ENCODE results near the gene ATIC.

The ATIC gene

GRCh38 chr2:215378045-215378444 lies 66.2 kb downstream of the ATIC start:
- DNase-seq = no peak

GRCh38 chr2:215379039-215379438 lies 67.2 kb downstream of the ATIC start:
- no peak for DNase-seq

GRCh38 chr2:215379948-215380347 lies 68.1 kb downstream of the ATIC start:
- DNase-seq = no peak

- DNase-seq = no peak
Observed at GRCh38 chr2:215380699-215381098, 68.8 kb downstream of the ATIC start.

DNA sequence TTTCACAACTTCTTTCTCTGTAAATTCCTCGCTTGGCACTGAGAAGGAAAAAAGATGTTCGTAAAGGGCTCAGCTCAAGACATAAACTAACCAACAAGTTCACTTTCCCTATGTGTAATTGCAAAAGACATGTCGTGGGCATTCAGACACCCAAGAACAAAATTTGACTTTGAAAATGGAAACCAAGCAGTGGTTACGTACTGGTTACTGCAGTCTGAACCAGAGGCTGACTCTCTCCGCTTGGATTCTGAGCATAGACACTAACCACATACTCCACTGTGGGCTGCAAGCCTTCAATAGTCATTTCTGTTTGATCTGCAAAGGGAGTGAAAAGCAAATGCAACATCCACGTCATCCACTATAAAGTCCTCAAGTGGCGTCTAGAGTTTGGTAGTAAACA lies 70.2 kb downstream of the ATIC start:
- no peak for DNase-seq

GRCh38 chr2:215382480-215382879 lies 70.6 kb downstream of the ATIC start:
- DNase-seq = no peak

DNA sequence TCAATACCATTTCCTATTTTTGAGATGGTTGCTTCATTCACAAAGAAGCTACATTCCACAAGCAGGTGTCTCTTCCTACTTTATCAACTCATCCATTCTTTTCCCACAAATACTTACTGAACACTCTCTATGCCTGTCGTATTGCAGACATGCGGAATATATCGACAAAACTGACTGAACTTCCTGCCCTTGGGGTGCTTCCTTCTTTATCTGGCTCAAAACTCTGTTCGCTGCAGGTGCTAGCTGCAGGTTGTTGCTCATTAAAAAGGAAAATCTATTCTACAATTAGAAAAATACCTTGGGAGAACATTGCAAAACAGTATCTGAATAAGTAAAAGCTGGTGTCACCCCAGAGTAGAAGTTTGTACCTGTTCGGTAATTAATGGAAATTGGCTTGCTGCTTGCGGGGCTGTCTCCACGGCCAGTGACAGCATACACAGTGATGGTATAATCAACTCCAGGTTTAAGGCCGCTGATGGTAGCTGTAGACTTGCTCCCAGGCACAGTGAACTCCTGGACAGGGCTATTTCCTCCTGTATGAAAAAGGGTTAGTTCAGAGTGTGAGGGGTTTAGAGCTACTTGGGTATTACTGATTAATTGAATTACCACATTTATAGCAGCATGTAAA lies 71.9 kb downstream of the ATIC start:
- DNase-seq = no peak

- DNase-seq = no peak
Observed at GRCh38 chr2:215384710-215385109, 72.9 kb downstream of the ATIC start.

GRCh38 chr2:215386566-215386965 lies 74.7 kb downstream of the ATIC start:
- DNase-seq = no peak

DNA sequence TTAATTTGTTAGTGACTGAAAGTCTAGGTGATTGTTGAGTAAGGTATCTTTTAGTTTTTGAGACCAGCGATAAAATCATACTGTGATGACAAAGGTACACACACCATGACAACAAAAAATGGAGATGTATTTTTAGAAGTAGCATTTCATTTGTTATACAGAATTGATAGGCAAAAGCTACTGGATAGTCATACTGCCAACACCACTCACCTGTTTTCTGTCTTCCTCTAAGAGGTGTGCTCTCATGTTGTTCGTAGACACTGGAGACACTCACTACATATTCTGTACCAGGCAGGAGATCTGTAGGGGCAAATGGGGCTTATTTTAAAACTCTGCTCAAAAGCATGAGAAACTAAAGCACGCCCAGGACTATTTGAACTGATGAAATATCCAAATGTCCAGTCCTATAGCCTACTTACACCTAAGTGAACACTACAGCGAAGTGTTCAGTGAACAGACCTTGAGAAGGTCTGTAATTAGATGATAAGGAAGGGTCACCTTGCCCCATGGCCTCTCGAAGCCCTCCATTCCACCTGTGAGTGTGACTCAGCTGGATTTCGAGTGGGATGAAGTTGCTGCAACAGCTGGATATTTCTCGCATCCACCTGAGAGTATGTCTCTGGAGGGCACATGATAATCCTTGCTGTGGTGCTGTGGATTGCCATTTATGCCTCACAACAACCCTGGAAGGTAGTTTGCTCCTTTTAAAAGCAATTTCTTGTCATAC lies 76.3 kb downstream of the ATIC start:
- no peak for DNase-seq

GRCh38 chr2:215390550-215390913 lies 78.7 kb downstream of the ATIC start:
- DNase-seq = no peak

DNA sequence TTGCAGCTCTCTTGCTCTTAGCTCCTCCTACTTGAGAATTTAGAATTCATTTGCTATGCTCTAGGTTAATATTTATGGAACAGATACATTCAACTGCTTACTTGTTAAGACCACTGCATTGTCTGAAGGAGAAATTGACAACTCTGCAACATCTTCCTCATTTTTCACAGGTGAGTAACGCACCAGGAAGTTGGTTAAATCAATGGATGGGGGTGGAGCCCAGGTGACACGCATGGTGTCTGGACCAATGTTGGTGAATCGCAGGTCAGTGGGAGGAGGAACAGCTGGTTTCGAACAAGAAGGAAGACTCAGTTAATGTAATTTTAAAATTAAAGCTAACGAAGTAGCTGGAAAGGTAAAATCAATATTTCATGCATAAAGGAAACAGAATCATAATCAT lies 79.7 kb downstream of the ATIC start:
- no peak for DNase-seq

DNA sequence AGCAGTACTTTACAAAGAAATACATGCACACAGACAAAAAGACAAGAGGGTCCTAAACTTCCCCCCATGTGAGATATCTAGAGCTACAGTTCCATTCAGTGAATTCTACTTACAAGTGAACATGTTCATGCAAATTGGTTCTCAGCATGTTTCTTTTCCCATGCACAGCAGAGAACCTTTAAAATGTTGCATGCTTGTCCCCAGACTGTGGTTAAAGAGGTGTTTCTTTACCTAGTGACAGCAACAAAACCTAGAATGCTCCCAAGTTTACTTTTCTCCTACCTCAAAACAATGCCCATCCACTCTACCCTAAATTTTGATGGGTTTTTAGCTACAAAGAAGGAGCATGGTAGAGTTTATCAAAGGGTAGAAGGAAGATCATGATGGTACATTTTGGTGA lies 80.3 kb downstream of the ATIC start:
- no peak for DNase-seq

- no peak for DNase-seq
Observed at GRCh38 chr2:215392687-215393270, 80.9 kb downstream of the ATIC start.

DNA sequence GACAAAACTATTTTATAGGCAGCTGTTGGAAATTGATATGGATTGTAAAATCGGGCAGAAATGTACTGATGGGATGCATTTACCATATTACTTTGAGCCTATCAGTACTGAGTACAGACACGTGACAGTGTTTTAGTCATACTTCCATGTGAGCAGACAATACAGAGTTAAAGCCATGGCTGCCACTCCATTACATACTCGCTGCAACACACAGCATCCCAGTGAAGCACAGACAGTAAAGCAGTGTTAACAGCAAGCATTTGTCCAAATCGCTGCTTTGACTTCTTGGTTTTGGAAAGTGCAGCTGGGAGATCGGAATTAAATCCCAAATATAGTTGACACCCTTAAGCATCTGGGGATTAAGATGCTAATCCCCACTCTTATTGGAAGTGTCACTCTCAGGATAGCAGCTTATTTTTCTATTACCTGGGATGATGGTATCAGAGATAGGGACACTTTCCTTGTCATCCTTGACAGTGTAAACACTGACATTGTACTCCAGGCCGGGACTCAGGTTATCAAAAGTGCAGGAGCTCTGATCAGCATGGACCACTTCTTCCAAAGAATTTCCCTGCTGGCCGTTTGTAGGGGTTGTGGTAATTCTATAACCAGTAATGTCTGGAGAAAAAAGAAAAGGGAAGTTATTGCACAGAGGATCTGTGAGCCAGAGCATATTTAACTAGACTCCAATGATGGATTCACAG lies 82.4 kb downstream of the ATIC start:
- no peak for DNase-seq

DNA sequence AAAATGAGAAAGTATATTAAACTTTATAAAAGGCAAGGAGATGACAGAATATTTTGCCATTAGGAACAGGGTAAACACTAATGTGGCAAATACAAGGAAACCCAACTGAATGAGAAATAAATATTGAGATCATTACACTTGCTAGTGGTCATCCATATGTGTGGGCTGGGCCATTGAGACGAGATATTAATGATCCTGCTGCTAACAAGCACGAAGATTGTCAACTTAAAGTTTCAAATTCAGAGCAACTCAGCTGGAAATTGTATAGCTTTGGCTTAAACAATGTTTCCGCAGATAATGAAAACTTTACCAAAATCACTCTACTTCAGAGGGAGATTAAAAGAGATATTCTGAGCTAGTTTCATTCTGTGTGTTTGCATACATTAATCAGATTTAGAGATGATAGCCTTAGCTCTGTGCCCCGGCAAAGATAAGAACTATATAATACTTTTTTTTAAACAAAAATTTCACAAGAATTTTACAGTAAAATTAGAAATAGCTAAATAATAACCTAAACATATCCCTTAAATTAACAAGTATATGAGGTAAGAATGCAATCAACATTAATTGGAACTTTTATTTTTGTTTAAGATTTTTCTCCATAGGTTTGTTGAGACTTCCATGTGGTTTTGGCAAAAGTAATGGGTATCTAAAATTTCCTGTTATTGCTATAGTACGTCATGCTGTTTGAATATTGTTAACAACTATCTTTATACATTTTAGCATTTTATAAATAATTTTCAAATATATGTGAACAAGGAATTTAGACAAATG lies 84.0 kb downstream of the ATIC start:
- DNase-seq = no peak

DNA sequence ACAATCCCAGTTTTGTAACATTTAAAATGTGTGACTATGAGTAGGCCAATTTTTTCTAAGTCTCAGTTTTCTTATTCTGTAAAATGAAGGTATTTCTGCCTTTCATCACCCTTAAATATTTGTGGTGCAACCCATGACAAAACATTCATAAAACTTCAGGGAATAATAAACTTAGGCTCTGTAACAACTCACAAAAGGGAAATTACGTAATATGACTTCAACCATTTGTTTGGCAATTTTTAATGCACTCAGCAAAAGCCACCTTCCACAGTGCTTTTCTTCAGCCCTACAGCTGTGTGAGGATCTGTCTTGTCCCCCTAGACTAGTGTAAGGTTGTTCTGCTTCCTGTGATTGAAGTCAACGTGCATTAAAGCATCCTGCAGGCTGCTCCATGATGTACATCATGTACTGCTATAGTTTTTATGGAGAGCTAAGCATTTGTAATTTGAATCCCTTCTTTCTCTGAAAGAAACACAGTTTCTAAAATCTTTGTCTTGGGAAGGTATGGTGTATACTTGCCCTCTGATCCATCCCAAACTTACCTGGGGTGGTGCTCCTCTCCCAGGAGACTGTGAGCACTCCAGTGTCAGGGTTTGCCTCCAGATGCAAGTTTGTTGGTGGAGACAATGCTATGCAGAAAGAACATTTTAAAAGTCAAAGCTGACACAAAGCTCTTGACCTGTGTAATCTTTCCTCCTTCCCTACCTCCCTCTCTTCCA lies 84.9 kb downstream of the ATIC start:
- DNase-seq = no peak

DNA sequence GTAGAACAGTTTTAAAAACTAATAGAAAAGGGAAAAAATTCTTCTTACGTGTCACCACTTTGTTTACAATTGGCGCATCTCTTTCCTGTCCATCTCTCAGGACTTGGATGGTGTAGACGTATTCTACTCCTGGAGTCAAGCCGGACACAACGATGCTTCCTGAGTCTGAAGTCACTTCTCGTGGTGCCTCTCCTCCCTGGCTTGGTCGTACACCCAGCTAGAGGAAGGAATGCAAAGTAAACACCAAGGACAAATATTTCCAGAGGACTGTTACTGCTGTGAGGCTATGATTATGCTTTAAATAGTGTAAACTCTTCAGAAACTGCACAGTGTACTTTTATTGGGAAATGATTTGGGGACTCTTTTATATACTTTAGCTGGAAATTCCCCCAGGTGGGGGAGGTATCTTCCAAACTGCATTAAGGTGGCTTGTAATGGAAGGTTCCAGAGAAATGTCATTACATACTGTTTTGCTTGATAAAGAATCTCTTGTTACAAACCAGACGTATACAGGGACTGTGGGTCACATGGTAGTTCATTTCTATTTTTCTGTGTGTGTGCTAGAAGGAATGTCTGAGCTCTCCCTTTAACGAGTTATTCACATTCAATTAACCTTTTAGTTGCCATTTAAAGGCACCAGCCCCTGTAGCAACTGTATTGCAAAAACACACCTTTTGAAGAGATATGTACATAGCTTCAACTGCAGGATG lies 85.9 kb downstream of the ATIC start:
- DNase-seq = no peak

DNA sequence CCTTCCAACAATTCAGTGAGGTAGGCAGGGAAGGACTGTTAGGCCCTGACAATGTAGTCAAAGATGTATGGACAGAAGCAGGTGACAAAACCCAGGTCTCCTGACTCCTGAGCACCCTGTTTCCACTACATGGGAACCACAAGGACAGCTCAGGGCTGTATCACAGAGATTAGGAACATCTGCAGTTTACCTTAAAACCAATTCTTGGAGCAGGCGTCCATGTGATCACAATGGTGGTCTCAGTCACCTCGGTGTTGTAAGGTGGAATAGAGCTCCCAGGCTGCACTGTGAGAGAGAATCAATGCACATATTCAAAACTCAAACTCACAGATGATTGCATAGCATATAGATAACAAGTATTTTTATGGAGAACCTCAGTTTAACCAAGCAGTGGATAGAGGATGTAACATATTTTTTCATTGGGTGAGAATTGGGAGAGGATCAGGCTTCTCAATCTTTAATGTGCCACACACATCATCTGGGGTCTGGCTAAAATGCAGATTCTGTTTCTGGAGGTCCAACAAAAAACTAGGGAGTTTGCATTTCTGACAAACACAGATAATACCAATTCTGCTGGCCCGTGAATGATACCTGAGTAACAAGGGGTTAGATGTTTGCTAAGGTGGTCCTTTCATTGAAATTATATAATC lies 87.3 kb downstream of the ATIC start:
- no peak for DNase-seq
